ENCODE data around the gene PDHB.

PDHB gene

GRCh38 chr3:58434990-58435389, 1.4 kb upstream of the PDHB start:
- no peak for DNase-seq

- DNase-seq = no peak
Observed at GRCh38 chr3:58434511-58434910, 879 bp upstream of the PDHB start.

- no peak for DNase-seq
Observed at GRCh38 chr3:58434168-58434504, 504 bp upstream of the PDHB start.

GRCh38 chr3:58432905-58433304, 727 bp downstream of the PDHB start:
- DNase-seq = no peak

- no peak for DNase-seq
Observed at GRCh38 chr3:58429657-58430056, 4.0 kb downstream of the PDHB start.

- DNase-seq = no peak
Observed at GRCh38 chr3:58427661-58428361, 5.8 kb downstream of the PDHB start.

- no peak for DNase-seq
Observed at GRCh38 chr3:58425782-58426181, 7.8 kb downstream of the PDHB start.

- no peak for DNase-seq
Observed at GRCh38 chr3:58424613-58425012, 9.0 kb downstream of the PDHB start.

GRCh38 chr3:58422756-58423325, 10.8 kb downstream of the PDHB start:
- DNase-seq = no peak

- no peak for DNase-seq
Observed at GRCh38 chr3:58421004-58421403, 12.6 kb downstream of the PDHB start.

- no peak for DNase-seq
Observed at GRCh38 chr3:58419780-58420507, 13.7 kb downstream of the PDHB start.

- DNase-seq = no peak
Observed at GRCh38 chr3:58418227-58418626, 15.4 kb downstream of the PDHB start.

GRCh38 chr3:58417075-58417474, 16.6 kb downstream of the PDHB start:
- no peak for DNase-seq

GRCh38 chr3:58416191-58416590, 17.4 kb downstream of the PDHB start:
- DNase-seq = no peak

- DNase-seq = peak; percentile 15
Observed at GRCh38 chr3:58414538-58415197, 19.0 kb downstream of the PDHB start.

- no peak for DNase-seq
Observed at GRCh38 chr3:58411851-58412830, 21.5 kb downstream of the PDHB start.

GRCh38 chr3:58411036-58411435, 22.6 kb downstream of the PDHB start:
- DNase-seq = no peak

- DNase-seq = no peak
Observed at GRCh38 chr3:58409663-58410062, 24.0 kb downstream of the PDHB start.

- no peak for DNase-seq
Observed at GRCh38 chr3:58408906-58409305, 24.7 kb downstream of the PDHB start.

GRCh38 chr3:58404396-58404795, 29.2 kb downstream of the PDHB start:
- DNase-seq = no peak

GRCh38 chr3:58403513-58404109, 30.0 kb downstream of the PDHB start:
- DNase-seq = no peak

GRCh38 chr3:58398669-58399333, 34.8 kb downstream of the PDHB start:
- DNase-seq = no peak
